PC-9 (cell line): Measurements from ENCODE around the gene TENT4A.

Source experiments
- EZH2 ChIP-seq: fragments of 200-600 bp; sonication (generic); IDR thresholded peaks from 2 replicates; pipeline ENCODE4 v1.8.0; 2017; ENCODE audit warnings: antibody characterized with exemption, low read depth
- TF ChIP-seq, protein P1 (sequence below): fragments of 200-600 bp; sonication (generic); conservative IDR thresholded peaks from 2 replicates; pipeline ENCODE4 v1.6.1; 2017; ENCODE audit warnings: mixed run types, antibody characterized with exemption, mild to moderate bottlenecking, moderate library complexity

GRCh38 chr5:6680922-6681321 lies 32.3 kb upstream of the TENT4A start:
- TF ChIP-seq, protein P1, sequence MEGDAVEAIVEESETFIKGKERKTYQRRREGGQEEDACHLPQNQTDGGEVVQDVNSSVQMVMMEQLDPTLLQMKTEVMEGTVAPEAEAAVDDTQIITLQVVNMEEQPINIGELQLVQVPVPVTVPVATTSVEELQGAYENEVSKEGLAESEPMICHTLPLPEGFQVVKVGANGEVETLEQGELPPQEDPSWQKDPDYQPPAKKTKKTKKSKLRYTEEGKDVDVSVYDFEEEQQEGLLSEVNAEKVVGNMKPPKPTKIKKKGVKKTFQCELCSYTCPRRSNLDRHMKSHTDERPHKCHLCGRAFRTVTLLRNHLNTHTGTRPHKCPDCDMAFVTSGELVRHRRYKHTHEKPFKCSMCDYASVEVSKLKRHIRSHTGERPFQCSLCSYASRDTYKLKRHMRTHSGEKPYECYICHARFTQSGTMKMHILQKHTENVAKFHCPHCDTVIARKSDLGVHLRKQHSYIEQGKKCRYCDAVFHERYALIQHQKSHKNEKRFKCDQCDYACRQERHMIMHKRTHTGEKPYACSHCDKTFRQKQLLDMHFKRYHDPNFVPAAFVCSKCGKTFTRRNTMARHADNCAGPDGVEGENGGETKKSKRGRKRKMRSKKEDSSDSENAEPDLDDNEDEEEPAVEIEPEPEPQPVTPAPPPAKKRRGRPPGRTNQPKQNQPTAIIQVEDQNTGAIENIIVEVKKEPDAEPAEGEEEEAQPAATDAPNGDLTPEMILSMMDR: no peak
- no peak for TF ChIP-seq EZH2
